ENCODE data around the gene NANS.

Gene NANS

DNA sequence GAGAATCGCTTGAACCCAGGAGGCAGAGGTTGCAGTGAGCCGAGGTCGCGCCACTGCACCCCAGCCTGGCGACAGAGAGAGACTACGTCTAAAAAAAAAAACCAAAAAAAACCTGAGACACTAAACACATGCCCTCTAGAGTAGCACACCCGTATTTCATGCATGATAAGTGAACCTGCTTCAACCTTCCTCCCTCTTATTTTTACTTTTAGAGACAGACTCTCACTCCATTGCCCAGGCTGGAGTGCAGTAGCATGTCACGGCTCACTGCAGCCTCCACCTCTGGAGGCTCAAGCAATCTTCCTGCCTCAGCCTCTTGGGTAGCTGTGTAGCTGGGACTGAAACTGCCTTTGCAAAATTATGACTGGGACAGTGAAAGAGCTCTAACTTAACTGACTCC is 17.6 kb upstream of the NANS start:
- H3K27me3 ChIP-seq (ENCODE audit: insufficient read depth, poor library complexity, severe bottlenecking): no peaks in the 10 kb centered on the region
- H3K4me3 ChIP-seq (replicated peaks; ENCODE audit: insufficient read depth, low read length): no peak overlapping the region
- TF ChIP-seq POLR2AphosphoS5 (IDR thresholded peaks at IDR 0.05; ENCODE audit: low read depth) (no peak), SPI1 (IDR thresholded peaks at IDR 0.05; ENCODE audit: borderline replicate concordance, low read depth) (no peak), CTCF (IDR thresholded peaks at IDR 0.05; ENCODE audit: insufficient read depth, low read length) (no peak), GABPA (IDR thresholded peaks at IDR 0.05; ENCODE audit: low read depth) (no peak)
- TF ChIP-seq, protein P1, sequence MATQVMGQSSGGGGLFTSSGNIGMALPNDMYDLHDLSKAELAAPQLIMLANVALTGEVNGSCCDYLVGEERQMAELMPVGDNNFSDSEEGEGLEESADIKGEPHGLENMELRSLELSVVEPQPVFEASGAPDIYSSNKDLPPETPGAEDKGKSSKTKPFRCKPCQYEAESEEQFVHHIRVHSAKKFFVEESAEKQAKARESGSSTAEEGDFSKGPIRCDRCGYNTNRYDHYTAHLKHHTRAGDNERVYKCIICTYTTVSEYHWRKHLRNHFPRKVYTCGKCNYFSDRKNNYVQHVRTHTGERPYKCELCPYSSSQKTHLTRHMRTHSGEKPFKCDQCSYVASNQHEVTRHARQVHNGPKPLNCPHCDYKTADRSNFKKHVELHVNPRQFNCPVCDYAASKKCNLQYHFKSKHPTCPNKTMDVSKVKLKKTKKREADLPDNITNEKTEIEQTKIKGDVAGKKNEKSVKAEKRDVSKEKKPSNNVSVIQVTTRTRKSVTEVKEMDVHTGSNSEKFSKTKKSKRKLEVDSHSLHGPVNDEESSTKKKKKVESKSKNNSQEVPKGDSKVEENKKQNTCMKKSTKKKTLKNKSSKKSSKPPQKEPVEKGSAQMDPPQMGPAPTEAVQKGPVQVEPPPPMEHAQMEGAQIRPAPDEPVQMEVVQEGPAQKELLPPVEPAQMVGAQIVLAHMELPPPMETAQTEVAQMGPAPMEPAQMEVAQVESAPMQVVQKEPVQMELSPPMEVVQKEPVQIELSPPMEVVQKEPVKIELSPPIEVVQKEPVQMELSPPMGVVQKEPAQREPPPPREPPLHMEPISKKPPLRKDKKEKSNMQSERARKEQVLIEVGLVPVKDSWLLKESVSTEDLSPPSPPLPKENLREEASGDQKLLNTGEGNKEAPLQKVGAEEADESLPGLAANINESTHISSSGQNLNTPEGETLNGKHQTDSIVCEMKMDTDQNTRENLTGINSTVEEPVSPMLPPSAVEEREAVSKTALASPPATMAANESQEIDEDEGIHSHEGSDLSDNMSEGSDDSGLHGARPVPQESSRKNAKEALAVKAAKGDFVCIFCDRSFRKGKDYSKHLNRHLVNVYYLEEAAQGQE (IDR thresholded peaks at IDR 0.05; ENCODE audit: insufficient replicate concordance, low read depth): no peak
- DNase-seq (ENCODE audit: low read depth in 1 of 2, low spot score in 1 of 2): no peak
- no peak overlapping the region for H3K27ac ChIP-seq (replicated peaks)

DNA sequence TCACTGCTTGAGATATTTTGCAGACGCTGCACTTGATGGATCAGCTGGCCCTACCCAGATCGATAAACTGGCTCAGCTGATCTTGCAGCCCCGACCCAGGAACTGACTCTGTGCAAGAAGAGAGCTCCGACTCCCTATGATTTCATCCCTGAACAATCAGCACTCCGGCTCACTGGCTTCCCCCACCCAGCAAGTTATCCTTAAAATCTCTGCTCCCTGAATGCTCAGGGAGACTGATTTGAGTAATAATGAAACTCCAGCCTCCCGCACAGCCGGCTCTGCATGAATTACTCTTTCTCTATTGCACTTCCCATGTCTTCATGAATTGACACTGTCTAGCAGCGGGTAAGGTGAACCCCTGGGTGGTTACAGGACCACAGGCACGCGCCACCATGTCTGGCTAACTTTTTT is 16.9 kb upstream of the NANS start:
- TF ChIP-seq POLR2AphosphoS5 (IDR thresholded peaks at IDR 0.05; ENCODE audit: low read depth) (no peak), SPI1 (IDR thresholded peaks at IDR 0.05; ENCODE audit: borderline replicate concordance, low read depth) (no peak), GABPA (IDR thresholded peaks at IDR 0.05; ENCODE audit: low read depth) (no peak), CTCF (IDR thresholded peaks at IDR 0.05; ENCODE audit: insufficient read depth, low read length) (no peak)
- TF ChIP-seq, protein P1 (IDR thresholded peaks at IDR 0.05; ENCODE audit: insufficient replicate concordance, low read depth): no peak
- H3K4me3 ChIP-seq (replicated peaks; ENCODE audit: insufficient read depth, low read length): no peak overlapping the region
- H3K27ac ChIP-seq (replicated peaks): no peak overlapping the region
- H3K27me3 ChIP-seq (ENCODE audit: insufficient read depth, poor library complexity, severe bottlenecking): no peaks in the 10 kb centered on the region
- no peak for DNase-seq (ENCODE audit: low read depth in 1 of 2, low spot score in 1 of 2)

- Histone ChIP-seq H3K4me3 (replicated peaks; ENCODE audit: insufficient read depth, low read length) (no peak overlapping the region), H3K27ac (replicated peaks) (no peak overlapping the region), H3K27me3 (ENCODE audit: insufficient read depth, poor library complexity, severe bottlenecking) (no peaks in the 10 kb centered on the region)
- TF ChIP-seq, protein P1 (IDR thresholded peaks at IDR 0.05; ENCODE audit: insufficient replicate concordance, low read depth): no peak
- no peak for TF ChIP-seq CTCF (IDR thresholded peaks at IDR 0.05; ENCODE audit: insufficient read depth, low read length)
- TF ChIP-seq SPI1 (IDR thresholded peaks at IDR 0.05; ENCODE audit: borderline replicate concordance, low read depth): no peak
- TF ChIP-seq POLR2AphosphoS5 (IDR thresholded peaks at IDR 0.05; ENCODE audit: low read depth): no peak
- no peak for TF ChIP-seq GABPA (IDR thresholded peaks at IDR 0.05; ENCODE audit: low read depth)
- no peak for DNase-seq (ENCODE audit: low read depth in 1 of 2, low spot score in 1 of 2)
Measured at GRCh38 chr9:98040212-98040611, 16.3 kb upstream of the NANS start.

Data from HL-60 (cell line).